Transverse colon (tissue), 4 donors: ENCODE data around the gene CHD2. TPM values are rescaled to one million over a fixed set of nuclear protein-coding genes. Genes with fewer than 3 reads are reported as not detected.
"Not testable (repeated sequence)": the region's sequence is repeated elsewhere in the genome, so short reads cannot be mapped to it uniquely, and the experiment has no call there.

Experiments used
- DNase-seq: peaks from one replicate; pipeline ENCODE4 v3.0.0-alpha.2; 2019
- H3K27ac ChIP-seq, 4 donors: fragments of 200-600 bp; sonication (generic); 2 replicates each; pipeline ENCODE4 v1.5.1; 2016 to 2018; ENCODE audit warnings: inconsistent platforms in 4 of 4
- H3K27me3 ChIP-seq: fragments of 200-600 bp; sonication (generic); 2 replicates; pipeline ENCODE4 v1.5.1; 2017; ENCODE audit warnings: inconsistent platforms
- H3K36me3 ChIP-seq, 4 donors: fragments of 200-600 bp; sonication (generic); 2 replicates each; pipeline ENCODE4 v1.5.1; 2017 to 2019; ENCODE audit warnings: inconsistent platforms in 4 of 4
- H3K4me1 ChIP-seq, 4 donors: fragments of 200-600 bp; sonication (generic); 2 replicates each; pipeline ENCODE4 v1.5.1; 2017 to 2020; ENCODE audit warnings: inconsistent platforms in 4 of 4
- H3K4me3 ChIP-seq, 4 donors: fragments of 200-600 bp; sonication (generic); 1 replicate in 1 of 4; 2 replicates in 3 of 4; pipeline versions ENCODE4 v1.5.1 to v1.6.1; 2017 to 2019; ENCODE audit warnings: inconsistent platforms in 4 of 4
- H3K9me3 ChIP-seq, 2 donors: fragments of 200-600 bp; sonication (generic); 2 replicates each; pipeline ENCODE4 v1.5.1; 2017 to 2019; ENCODE audit warnings: inconsistent platforms in 2 of 2
- EP300 ChIP-seq: sonication (generic); formaldehyde crosslinking; IDR thresholded peaks from one replicate; pipeline ENCODE4 v1.6.1; 2017; ENCODE audit warnings: antibody characterized with exemption, low read depth
- POLR2A ChIP-seq: fragments of 450-650 bp; IDR thresholded peaks from one replicate; pipeline ENCODE4 v1.6.1; 2016; ENCODE audit warnings: antibody characterized with exemption, mild to moderate bottlenecking, moderate library complexity
- POLR2AphosphoS5 ChIP-seq, 3 donors: sonication (generic); formaldehyde crosslinking; IDR thresholded peaks; one replicate each; pipeline ENCODE4 v1.6.1; 2016; ENCODE audit warnings: antibody characterized with exemption in 3 of 3
- WGBS, 2 donors: methylation state at CpG; one replicate each; pipeline ENCODE4 v1.1.5; 2018; ENCODE audit warnings: low coverage in 1 of 2; 5-methylcytosine and 5-hydroxymethylcytosine counted together
- in situ Hi-C, 4 donors: fragments of 200-750 bp; cut with MboI; loops; one replicate each; pipeline versions ENCODE4 v1.15.0 to v1.15.1; 2017; ENCODE audit warnings: low sequenced_read_pairs in 3 of 4, low pct_ligation_motif_present in 1 of 4, low pct_unique_long_range_greater_than_20kb in 1 of 4
- intact Hi-C: fragments of 100-400 bp; cut with DNase I; formaldehyde crosslinking; loops from one replicate; pipeline ENCODE4 v1.15.1; 2023; ENCODE audit warnings: low total_unique reads
- total RNA-seq, 4 donors: library from RNA; depleted of rRNA; stranded (reverse); fragments of >200 nt; gene quantifications; one replicate each; pipeline ENCODE4 v1.1.0, GENCODE V29; 2016
- TF ChIP-seq, protein P1 (sequence below), 5 experiments: fragments of 200-600 bp in 3 of 5; fragments of 450-650 bp in 2 of 5; sonication (generic) in 3 of 5; IDR thresholded peaks; 1 replicate in 2 of 5; 2 replicates in 3 of 5; pipeline ENCODE4 v1.5.1; 2016 to 2017; ENCODE audit warnings: antibody characterized with exemption in 5 of 5, inconsistent platforms in 3 of 5, mild to moderate bottlenecking in 2 of 5, moderate library complexity in 1 of 5

Gene CHD2
- total RNA-seq, 4 donors from 2014 or later, result 90.5 to 190 (median 138) TPM

DNA sequence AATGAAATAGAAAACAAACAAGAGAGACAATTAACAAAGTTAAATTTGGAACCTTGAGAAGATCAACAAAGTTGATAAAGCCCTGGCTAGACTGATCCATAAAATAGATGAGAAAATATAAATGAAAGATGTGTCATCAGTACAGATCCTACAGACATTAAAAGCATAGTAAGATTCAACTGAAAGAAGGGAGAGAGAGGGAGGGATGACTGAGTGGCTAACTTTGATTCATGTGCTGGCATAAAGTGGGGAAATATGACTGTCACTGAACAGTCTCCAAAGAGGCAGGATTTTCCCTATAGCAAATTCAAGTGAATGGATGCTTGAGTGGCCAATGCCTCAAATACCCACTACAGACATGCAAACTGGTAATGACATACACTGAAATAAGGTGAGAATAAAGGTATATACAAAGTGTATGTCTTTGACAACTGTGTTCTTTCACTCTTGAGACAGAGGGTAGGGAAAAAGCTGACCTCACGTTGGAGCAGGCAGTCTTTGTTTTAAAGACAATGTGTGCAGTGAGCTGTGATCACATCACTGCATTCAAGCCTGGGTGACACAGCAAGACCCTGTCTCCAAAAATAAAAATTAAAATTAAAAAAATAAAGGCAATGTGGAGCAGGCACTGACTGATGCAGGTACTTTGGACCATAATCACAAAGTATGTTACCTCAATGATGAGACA, 35.9 kb upstream of the CHD2 start:
- H3K9me3 ChIP-seq, result no peaks in the 10 kb centered on the region
- no peak overlapping the region for H3K4me3 ChIP-seq
- no peak overlapping the region for H3K27ac ChIP-seq
- peaks cover 0 to under 1% (median 0%) of the 10 kb centered on the region in 4 donors for H3K4me1 ChIP-seq
- no peak for DNase-seq
- intact Hi-C loops (no loop called here), in situ Hi-C loops (no loop called here)
- H3K36me3 ChIP-seq, result no peaks in the 10 kb centered on the region
- TF ChIP-seq, protein P1, sequence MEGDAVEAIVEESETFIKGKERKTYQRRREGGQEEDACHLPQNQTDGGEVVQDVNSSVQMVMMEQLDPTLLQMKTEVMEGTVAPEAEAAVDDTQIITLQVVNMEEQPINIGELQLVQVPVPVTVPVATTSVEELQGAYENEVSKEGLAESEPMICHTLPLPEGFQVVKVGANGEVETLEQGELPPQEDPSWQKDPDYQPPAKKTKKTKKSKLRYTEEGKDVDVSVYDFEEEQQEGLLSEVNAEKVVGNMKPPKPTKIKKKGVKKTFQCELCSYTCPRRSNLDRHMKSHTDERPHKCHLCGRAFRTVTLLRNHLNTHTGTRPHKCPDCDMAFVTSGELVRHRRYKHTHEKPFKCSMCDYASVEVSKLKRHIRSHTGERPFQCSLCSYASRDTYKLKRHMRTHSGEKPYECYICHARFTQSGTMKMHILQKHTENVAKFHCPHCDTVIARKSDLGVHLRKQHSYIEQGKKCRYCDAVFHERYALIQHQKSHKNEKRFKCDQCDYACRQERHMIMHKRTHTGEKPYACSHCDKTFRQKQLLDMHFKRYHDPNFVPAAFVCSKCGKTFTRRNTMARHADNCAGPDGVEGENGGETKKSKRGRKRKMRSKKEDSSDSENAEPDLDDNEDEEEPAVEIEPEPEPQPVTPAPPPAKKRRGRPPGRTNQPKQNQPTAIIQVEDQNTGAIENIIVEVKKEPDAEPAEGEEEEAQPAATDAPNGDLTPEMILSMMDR (IDR thresholded peaks at IDR 0.05), result no peak
- TF ChIP-seq POLR2A (no peak), EP300 (no peak), POLR2AphosphoS5 (IDR thresholded peaks at IDR 0.05) (no peak)
- WGBS, 2 donors, result 86 to 87% methylated on average over 1 of the region's 1 CpG
- H3K27me3 ChIP-seq, result no peaks in the 10 kb centered on the region

DNA sequence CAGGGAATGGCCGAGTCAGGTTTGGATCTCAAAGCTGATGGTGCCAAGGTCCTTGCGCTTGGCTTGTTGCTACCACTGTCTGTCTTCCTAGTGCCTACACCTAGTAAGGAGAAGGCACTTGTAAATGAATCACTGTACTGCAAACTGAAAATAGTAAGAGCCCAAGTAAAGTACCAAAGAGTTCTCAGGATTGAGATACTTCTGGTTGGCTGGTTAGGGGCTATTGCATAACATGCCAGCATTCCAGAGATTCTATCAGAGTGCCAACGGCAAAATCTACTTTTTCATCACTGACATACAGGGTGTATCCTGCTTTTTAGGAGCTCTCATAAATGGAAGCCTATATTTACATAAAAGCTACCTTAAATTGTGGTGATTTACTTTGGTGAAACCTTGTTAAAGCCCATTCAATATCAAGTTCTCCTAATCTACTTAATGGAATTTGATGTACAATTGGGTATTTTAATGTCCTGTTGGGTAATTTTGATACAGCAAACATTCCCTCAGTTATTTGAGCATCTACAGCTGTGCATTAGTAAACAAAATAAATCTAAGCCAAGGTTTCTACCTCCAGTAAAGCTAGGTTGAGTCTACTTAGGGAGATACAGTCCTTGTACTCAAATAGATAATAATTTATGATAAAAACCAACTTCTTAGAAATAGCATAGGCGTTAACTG, 30.7 kb upstream of the CHD2 start:
- Histone ChIP-seq H3K27ac (peak overlapping the region; percentile 1 to 71 (median 52)), H3K36me3 (no peaks in the 10 kb centered on the region), H3K27me3 (no peaks in the 10 kb centered on the region), H3K4me3 (no peak overlapping the region), H3K9me3 (no peaks in the 10 kb centered on the region), H3K4me1 (peaks cover 0 to 14% (median 2%) of the 10 kb centered on the region in 4 donors)
- no peak for DNase-seq
- in situ Hi-C loops (no loop called here), intact Hi-C loops (no loop called here)
- TF ChIP-seq POLR2AphosphoS5 (IDR thresholded peaks at IDR 0.05) (no peak), EP300 (no peak), POLR2A (no peak)
- TF ChIP-seq, protein P1 (IDR thresholded peaks at IDR 0.05), result no peak
- 59 to 70% methylated on average over 2 to 4 of the region's 4 CpGs for WGBS, 2 donors

DNA sequence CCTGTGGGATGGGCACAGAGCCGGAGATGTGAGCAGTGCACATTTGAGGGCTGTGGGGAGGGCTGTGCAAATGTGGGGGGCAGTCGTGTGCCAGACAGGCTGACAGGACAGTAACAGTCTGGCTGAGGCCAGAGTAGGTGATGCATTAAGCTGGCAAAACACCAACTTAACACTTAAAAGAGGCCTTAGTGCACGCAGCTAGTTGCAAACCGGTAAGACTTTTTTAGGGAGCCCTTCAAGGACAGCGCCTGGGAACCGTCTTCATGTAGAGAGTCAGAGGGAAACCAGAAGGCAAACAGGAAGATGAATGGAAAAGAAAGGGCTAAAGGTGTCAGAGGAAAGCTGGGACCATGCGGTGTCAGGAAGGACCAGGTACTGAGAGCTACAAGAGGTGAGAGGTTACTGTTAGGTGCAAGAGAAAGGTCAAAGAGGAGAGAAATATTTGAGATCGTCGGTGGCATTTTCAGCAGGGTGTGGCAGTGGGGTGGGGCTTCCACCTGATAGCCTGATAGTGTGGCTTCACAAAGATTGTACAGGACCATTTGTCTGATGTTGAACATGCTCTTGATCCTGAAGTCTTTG, 30.0 kb upstream of the CHD2 start:
- Histone ChIP-seq H3K4me1 (peaks cover 0 to 14% (median 2%) of the 10 kb centered on the region in 4 donors), H3K27me3 (no peaks in the 10 kb centered on the region), H3K9me3 (no peaks in the 10 kb centered on the region), H3K4me3 (no peak overlapping the region), H3K27ac (peak overlapping the region; percentile 1 to 71 (median 52)), H3K36me3 (no peaks in the 10 kb centered on the region)
- WGBS, 2 donors, result 50 to 61% methylated on average over 7 to 9 of the region's 9 CpGs
- TF ChIP-seq POLR2A, result no peak
- TF ChIP-seq, protein P1 (IDR thresholded peaks at IDR 0.05), result no peak
- intact Hi-C loops, result no loop called here
- no peak for DNase-seq
- in situ Hi-C loops, result no loop called here

DNA sequence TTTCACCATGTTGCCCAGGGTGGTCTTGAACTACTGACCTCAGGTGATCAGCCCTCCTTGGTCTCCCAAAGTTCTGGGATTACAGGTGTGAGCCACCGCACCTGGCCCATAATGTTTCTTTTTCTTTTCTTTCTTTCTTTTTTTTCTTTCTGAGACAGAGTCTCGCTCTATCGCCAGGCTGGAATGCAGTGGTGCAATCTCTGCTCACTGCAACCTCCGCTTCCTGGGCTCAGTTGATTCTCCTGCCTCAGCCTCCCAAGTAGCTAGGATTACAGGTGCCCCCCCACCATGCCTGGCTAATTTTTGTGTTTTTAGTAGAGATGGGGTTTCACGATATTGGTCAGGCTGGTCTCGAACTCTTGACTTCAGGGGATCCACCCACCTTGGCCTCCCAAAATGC, 27.2 kb upstream of the CHD2 start:
- intact Hi-C loops, H3K9me3 ChIP-seq, DNase-seq, H3K27me3 ChIP-seq, in situ Hi-C loops, H3K27ac ChIP-seq, H3K4me3 ChIP-seq, H3K36me3 ChIP-seq: not testable (repeated sequence)
- peaks cover 0 to 14% (median 2%) of the 10 kb centered on the region in 4 donors for H3K4me1 ChIP-seq
- 99 to 100% methylated on average over 4 to 6 of the region's 6 CpGs for WGBS, 2 donors
